ENCODE results near the gene CFD.

GRCh38 chr19:858868-859843, at the start of gene CFD:
- no peak for TF ChIP-seq CTCF (IDR thresholded peaks at IDR 0.05)
- TF ChIP-seq POLR2A (IDR thresholded peaks at IDR 0.05): peak; percentile 57
